GM15510 (cell line): ENCODE results near the gene PBLD.

Experiments used
- POLR2A ChIP-seq: IDR thresholded peaks from 3 replicates; pipeline ENCODE4 v1.6.1; 2011; ENCODE audit warnings: borderline replicate concordance; ENCODE audit not compliant: insufficient read length; ENCODE audit errors: extremely low read depth

The PBLD gene

DNA sequence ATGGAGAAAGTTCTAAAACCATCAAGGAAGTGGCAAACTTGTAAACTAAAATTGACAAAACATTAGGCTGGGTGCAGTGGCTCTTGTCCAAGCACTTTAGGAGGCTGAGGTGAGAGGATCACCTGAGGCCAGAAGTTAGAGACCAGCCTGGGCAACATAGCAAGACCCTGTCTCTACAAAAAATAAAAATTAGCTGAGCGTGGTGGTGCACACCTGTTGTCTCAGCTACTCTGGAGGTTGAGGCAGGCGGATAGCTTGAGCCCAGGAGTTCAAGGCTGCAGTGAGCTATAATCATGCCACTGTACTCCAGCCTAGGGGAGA, 30.3 kb downstream of the PBLD start:
- no peak for TF ChIP-seq POLR2A

DNA sequence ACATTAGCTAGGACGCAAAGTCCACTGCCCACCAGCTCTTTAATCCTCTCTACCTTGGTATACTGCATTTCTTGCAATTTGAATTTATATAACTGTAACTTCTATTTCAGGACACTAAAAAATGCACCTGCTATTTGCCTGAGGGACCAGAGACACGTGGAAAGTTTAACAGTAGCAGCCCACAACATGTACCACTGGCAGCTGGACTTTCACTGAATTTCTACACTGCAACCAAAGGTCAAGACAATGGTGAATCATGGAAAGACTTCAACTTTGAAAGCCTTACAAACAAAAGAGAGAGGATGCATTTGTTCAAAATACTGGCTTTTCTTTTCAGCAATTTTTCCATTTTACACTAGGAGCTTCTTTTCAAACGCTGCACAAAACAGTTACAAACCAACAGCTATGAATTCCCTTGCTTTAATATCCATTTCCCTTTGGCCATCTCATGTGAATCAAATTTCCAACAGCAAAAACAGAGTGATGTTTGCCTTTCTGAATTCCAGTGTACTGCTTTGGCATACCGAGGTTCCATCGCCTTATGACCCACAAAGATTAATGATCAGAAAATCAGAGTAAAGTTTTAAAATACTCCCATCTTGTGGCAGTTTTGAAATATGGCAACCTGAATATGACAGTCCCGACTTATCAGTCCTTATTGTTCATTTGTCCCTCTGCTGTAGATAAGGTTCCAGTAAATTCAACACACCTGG, 30.8 kb downstream of the PBLD start:
- no peak for TF ChIP-seq POLR2A

DNA sequence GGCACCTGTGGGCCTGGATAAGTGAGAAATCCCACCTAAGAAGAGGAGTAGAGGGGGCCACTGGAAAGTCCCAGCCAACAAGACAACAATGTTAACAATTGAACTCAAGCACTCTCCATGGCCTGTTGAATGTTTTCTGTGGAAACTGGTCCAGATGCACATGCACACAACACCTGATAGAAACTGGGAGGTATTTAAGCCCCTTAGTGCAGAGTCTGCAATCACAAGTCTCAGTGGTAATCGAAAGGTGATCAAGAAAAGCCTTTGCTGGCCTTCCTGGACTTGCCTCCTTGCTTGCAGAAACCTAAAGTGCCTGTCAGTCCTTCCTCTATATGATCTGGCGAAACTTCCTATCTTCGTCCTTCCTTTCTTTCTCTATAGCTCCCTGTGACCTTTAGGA, 31.4 kb downstream of the PBLD start:
- TF ChIP-seq POLR2A, result no peak

DNA sequence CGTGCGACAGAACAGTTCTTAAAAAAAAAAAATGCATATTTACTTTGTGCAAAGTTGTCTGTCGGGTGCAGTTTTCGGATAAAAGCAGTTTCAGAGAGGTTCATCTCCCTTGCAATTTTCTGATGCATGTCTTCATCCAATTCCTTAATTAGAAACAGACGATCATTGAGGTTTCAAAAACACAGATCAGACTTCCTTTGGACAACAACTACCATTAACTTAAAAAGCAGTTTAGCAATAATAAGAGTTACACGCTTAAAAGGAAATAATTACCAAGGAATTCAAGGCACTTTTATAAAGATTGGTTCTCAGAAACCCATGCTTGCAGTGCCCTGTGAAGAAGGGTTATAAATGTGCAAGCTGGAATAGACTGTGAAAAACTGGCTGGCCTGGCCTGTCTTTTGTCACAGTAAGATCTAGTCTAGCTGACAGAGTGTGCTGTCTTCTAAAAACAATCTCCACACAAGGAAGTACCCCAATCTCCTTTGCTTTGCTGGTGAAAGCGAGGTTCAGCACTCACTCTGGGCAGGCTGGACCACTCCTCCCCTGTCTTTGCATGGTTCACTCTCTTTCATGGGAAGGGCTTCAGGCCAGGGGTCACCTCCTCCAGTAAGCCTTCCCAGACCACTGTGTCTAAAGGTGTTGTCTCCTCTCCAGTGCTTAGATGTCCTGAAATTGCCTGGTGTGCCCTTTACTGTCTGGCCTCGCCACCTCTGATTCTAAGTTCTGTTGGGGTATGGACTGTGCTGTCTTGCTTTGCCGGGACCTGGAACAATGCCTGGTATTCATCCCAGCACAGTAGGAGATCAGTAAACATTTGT, 35.7 kb downstream of the PBLD start:
- no peak for TF ChIP-seq POLR2A

DNA sequence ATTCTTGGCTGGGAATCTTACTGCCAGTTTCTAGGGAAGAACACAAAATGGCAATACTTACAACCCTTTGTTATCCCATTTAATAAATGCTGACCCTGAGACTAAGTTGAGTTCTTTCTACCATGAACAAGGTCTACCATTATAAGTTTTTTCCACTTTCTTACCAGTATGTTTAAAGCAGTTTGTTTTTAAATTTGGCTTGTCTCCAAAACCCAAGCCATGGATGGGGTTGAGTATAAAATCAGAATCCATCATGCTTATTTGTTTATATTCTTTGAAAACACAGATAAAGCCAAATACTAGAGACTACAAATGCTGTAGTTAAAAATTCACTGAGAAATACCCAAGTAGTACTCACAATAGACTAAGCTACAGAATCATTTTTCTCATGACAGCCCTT, 42.0 kb downstream of the PBLD start:
- no peak for TF ChIP-seq POLR2A

DNA sequence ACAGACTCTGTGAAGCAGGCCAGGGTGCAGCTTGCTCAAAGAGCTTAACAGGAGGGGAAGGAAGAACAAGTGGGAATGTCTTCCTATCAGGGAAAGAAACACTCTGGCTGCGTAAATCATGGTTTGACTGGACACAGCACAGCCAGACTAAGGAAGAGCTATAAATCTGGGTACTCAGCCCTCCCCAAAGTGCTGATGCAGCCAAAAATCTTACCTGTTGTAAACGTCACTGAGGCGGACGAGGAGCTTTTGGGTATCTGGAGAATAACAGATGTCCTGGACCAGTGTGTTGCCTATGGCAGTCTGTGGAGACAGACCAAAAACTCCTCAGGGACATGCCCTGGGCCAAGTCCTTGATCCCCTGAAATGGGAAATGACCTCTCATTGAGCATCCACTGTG, 44.0 kb downstream of the PBLD start:
- TF ChIP-seq POLR2A, result no peak

DNA sequence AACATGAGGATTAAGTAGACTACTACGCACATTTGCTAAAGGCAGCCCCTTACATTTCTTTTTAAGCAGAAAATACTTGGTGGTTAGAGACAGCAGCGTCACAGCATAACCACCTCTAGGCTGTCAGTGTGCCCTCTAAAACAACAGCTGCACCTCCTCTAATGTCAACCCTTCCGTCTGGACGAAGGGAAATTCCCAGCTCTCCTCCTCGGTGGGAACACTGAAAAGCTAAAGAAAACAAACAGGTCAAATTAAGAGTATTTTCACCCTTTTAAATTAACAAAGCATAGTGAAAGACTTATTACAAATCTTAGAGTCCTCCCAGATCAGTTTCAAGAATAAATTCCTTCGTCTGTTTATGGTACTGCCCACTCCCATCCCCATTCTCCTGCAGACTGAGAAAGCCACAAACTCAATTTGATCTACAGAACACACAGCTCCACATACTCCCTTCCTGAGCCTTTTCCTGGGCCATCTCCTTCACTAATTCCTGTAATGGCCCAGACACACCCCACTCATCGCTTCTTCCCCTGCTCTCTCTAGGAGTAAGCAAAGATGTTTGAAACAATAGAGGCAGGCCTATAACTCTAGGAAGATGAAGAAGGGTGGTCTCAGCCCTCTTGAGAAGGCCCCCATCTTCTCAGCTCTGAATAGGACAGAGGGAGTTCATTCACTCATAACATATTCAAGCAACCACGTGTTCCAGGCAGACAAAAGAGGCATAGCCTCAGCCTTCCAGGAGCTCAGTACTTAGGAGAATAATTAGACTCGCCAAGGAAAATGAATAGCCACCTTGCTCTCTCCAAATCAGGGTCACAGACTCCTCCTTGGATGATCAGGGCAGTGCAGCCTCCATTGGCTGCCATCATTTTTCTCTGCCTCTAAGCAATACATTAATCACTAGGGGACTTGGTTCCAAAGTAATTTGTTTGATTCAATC, 48.4 kb downstream of the PBLD start:
- no peak for TF ChIP-seq POLR2A

DNA sequence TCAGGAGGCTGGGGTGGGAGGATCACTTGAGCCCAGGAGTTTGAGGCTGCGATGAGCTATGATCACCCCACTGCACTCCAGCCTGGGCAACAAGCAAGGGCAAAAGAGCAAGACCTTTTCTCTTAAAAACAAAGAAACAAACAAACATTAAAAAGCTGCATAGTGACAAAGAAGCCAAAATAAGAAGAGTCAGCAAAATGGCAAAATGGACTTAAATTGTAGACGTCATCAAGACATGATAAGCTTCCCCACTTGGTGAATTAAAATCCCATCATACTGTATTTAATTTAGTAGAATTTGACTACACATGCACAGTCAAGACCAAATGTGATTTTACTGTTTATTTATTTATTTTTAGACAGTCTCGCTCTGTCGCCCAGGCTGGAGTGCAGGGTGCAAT, 52.0 kb downstream of the PBLD start:
- no peak for TF ChIP-seq POLR2A

DNA sequence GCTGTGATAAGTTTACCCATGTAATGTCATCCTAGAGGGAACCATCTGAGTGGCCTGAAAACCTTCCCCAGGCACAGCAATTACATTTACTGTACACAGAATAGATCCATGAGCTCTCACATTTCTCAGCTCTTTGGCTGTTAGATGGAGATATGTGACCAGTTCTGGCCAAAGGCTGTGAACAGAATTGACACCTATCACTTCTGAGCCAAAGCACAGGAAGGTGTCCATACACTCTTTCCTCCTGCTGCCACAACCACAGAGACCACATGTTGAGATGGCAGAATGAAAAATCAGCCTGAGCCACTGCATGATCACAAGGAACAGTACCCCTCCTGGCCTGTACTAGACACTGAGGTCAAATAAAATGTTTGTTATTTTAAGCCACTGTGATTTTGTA, 56.5 kb downstream of the PBLD start:
- no peak for TF ChIP-seq POLR2A

DNA sequence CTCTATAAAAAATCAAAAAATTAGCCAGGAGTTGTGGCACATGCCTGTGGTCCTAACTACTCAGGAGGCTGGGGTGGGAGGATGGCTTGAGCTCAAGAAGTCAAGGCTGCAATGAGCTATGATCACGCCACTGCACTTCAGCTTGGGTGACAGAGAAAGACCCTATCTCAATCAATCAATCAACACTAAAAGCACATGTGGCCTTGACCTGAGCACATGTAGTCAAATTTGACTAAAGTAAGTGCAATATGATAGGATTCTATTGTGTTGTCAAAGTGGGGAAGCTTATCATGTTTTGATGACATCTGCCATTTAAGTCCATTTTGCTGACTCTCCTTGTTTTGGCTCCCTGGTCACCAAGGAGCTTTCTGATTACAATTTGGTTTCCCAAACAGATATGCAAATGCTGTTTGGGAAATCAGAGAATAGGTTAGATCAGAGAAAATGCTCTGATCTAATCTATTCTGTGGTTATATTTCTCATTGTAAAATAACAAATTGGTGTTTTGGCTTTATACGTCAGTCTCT, 57.1 kb downstream of the PBLD start:
- TF ChIP-seq POLR2A, result no peak

DNA sequence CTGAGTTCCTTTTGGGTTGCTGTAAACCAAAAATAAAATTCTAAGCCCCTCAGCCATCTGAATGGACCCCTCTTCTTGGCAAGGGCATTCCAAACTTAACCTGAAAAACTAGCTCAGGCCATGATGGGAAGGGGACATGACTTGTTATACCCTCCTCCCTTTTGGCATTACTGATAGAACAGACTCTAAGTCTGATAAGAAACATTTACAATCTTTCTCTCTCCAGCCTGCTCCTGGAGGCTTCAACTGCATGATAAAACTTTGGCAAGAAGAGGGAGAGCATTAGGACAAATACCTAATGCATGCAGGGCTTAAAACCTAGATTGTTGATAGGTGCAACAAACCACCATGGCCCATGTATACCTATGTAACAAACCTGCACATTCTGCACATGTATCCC, 59.9 kb downstream of the PBLD start:
- TF ChIP-seq POLR2A, result no peak

DNA sequence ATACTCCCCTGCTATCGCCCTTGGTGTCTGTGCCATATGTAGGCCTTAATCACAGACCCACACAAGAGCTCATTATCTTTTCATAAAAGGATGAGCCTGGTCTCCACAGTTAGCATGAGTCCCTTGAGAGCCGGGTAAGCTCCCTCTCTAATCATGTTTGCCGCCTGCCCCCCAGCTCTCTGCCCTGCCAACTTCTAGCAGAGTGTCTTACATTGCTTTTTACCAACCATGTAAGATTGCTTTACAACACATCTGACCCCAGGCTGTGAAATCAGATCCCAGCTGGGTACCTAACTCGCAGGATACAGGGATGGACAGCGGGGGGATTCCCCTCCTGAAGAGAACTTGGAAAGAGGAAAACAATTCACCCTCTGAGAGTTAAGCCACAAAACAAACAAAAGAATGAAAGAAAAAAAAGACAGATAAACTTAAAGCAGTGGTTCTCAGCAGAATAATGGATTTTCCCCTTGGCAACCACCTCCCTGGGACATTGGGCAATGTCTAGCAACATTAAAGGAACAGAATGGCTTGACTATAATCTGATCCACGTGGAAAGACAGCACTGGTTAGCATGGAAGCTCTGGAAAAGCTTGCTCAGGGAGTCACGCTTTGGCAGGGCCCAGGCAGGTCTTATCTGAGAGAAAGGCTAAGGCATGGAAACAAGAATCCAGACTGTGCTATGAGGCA, 61.4 kb downstream of the PBLD start:
- no peak for TF ChIP-seq POLR2A

DNA sequence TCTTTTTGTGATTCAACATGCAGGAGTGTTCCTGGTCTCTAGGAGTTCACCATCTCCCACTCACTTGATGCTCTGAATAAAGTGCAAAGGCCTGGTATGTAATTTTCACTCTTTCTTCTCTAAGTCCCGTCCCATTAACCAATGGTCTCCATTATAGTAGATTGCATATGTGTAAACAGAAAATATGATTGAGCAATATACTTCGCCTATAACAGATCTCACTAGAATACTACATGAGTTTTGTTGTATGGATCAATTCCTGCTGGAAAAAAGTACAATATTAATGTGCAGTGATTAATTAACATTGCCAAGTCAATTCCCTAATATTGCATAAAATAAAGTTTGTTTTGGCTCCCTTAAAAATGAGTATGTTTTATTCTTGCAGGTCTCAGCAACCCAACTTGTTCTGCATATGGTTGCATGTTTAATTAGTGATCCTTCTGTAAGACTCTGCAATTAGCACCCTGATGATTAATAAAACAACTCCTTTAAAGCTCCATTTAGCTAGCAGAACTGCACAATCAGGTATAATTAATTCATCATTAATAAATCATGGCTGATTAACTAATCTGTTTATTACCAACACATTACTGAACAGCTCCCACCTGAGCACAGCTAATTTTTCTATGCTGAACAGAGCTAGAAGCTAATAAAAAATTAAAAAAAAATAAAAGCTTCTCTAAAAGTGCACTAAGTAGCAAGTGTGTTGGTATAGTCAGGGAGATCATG, 63.0 kb downstream of the PBLD start:
- TF ChIP-seq POLR2A, result no peak

DNA sequence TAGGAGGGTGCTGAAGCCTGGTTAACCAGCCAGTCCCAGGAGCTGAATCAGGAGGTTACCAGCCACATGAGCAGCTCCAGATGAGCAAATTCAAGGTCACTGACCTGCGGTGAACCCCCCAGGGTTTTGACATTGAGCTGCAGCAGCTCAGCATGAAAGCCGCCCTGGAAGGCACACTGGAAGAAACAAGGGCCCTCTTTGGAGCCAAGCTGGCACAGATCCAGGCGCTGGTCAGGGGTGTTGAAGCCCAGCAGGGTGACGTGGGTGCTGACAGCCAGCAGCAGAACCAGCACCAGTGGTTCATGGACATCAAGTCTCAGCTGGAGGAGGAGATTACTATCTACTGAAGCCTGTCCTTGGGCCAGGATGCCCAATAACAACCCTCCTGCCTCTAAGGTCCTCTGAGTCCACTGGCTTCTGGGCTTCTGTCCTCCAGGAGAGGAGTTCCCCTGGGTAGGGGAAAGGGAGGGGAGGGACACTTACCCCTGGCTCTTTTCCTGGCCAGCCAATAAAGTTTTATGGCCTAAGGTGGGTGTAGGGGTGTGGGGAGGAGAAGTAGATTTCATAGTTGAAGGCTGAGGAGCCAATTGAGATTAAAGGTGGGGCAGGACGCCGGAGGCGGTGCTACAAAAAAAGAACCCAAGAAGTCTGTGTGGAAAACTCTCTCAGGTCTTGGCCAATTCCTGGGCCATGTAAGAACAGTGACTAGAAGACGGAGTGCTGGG, 71.4 kb downstream of the PBLD start:
- no peak for TF ChIP-seq POLR2A

DNA sequence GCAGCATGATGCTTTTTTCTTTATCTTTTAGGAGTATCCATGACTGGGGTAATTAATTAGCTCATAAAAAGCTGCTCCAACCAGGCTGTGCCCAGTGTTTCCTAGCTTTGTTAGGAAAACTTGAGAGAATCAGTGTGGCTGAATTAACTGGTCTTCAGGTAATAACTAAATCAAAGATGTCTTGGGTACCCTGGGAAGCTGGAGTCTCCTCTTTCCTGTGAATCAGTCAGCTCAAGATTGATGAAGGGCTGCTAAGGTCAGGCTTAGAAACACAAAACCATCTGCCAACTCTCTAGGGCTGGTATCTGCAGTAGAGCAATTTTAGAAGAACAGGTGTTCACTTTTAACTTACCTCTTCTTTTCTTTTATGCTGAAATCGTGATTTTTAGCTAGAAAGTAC, 79.4 kb downstream of the PBLD start:
- no peak for TF ChIP-seq POLR2A
